Panc1 (cell line): Measurements from ENCODE around the gene PTDSS2.

ENCODE experiments used
- TF ChIP-seq, protein P1 (sequence below): fragments of 450-650 bp; IDR thresholded peaks from 2 replicates; pipeline ENCODE4 v1.5.1; 2017; ENCODE audit warnings: mild to moderate bottlenecking
- TF ChIP-seq, protein P2 (sequence below), 2 experiments: IDR thresholded peaks; 2 replicates each; pipeline ENCODE4 v1.6.1; 2011 to 2012; ENCODE audit warnings: low read depth in 2 of 2, control low read depth in 1 of 2, low read length in 1 of 2, mild to moderate bottlenecking in 1 of 2, moderate library complexity in 1 of 2; ENCODE audit not compliant: insufficient read depth in 1 of 2

DNA sequence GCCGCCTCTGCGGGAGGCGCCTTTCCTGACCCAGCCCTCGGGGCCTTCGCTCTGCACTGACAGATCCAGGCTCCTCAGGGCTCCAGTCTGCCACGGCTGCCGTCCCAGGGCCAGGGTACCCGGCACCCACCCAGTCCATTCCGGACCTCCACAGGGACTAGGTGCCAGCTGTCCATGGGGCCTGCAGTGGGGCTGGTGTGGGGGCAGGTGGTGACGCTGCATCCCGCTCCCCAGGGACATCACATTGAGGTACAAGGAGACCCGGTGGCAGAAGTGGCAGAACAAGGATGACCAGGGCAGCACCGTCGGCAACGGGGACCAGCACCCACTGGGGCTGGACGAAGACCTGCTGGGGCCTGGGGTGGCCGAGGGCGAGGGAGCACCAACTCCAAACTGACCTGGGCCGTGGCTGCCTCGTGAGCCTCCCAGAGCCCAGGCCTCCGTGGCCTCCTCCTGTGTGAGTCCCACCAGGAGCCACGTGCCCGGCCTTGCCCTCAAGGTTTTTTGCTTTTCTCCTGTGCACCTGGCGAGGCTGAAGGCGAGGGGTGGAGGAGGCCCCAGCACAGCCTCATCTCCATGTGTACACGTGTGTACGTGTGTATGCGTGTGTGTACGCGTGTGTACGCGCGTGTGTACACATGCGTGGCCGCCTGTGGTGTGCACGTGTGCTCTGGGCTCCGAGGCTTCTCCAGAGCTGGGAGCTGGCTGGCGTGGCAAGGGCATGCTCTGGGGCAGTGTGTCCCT, 40.3 kb downstream of the PTDSS2 start:
- TF ChIP-seq, protein P1, sequence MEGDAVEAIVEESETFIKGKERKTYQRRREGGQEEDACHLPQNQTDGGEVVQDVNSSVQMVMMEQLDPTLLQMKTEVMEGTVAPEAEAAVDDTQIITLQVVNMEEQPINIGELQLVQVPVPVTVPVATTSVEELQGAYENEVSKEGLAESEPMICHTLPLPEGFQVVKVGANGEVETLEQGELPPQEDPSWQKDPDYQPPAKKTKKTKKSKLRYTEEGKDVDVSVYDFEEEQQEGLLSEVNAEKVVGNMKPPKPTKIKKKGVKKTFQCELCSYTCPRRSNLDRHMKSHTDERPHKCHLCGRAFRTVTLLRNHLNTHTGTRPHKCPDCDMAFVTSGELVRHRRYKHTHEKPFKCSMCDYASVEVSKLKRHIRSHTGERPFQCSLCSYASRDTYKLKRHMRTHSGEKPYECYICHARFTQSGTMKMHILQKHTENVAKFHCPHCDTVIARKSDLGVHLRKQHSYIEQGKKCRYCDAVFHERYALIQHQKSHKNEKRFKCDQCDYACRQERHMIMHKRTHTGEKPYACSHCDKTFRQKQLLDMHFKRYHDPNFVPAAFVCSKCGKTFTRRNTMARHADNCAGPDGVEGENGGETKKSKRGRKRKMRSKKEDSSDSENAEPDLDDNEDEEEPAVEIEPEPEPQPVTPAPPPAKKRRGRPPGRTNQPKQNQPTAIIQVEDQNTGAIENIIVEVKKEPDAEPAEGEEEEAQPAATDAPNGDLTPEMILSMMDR: no peak
- TF ChIP-seq, protein P2, sequence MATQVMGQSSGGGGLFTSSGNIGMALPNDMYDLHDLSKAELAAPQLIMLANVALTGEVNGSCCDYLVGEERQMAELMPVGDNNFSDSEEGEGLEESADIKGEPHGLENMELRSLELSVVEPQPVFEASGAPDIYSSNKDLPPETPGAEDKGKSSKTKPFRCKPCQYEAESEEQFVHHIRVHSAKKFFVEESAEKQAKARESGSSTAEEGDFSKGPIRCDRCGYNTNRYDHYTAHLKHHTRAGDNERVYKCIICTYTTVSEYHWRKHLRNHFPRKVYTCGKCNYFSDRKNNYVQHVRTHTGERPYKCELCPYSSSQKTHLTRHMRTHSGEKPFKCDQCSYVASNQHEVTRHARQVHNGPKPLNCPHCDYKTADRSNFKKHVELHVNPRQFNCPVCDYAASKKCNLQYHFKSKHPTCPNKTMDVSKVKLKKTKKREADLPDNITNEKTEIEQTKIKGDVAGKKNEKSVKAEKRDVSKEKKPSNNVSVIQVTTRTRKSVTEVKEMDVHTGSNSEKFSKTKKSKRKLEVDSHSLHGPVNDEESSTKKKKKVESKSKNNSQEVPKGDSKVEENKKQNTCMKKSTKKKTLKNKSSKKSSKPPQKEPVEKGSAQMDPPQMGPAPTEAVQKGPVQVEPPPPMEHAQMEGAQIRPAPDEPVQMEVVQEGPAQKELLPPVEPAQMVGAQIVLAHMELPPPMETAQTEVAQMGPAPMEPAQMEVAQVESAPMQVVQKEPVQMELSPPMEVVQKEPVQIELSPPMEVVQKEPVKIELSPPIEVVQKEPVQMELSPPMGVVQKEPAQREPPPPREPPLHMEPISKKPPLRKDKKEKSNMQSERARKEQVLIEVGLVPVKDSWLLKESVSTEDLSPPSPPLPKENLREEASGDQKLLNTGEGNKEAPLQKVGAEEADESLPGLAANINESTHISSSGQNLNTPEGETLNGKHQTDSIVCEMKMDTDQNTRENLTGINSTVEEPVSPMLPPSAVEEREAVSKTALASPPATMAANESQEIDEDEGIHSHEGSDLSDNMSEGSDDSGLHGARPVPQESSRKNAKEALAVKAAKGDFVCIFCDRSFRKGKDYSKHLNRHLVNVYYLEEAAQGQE (IDR thresholded peaks at IDR 0.05; ENCODE audit: insufficient read depth in 1 of 2, low read depth in 2 of 2, low read length in 1 of 2): no peak
